MM.1S (cell line): ENCODE measurements around the gene VPS45.
"Not testable (repeated sequence)": the region's sequence is repeated elsewhere in the genome, so short reads cannot be mapped to it uniquely, and the experiment has no call there.

Experiments used
- DNase-seq: peaks from one replicate; pipeline ENCODE4 v3.0.0-alpha.2; 2015
- H2AFZ ChIP-seq: fragments of 300-600 bp; sonication (generic); 2 replicates; pipeline ENCODE4 v1.6.0; 2016; ENCODE audit warnings: antibody characterized with exemption, low read length
- H3F3A ChIP-seq: fragments of 300-600 bp; sonication (generic); 2 replicates; pipeline ENCODE4 v1.6.1; 2016; ENCODE audit warnings: mild to moderate bottlenecking, antibody characterized with exemption, low read length, moderate library complexity, mixed read lengths; ENCODE audit not compliant: insufficient read depth
- H3K27ac ChIP-seq: fragments of 300-600 bp; sonication (generic); 2 replicates; pipeline ENCODE4 v1.5.1; 2016; ENCODE audit warnings: mild to moderate bottlenecking, low read length
- H3K27me3 ChIP-seq: fragments of 300-600 bp; sonication (generic); replicated peaks from 2 replicates; pipeline ENCODE4 v1.6.0; 2016; ENCODE audit warnings: low read length; ENCODE audit not compliant: insufficient read depth
- H3K36me3 ChIP-seq: fragments of 300-600 bp; sonication (generic); replicated peaks from 2 replicates; pipeline ENCODE4 v1.6.1; 2016; ENCODE audit warnings: mild to moderate bottlenecking, low read length, mixed read lengths; ENCODE audit not compliant: insufficient read depth
- H3K4me1 ChIP-seq: fragments of 300-600 bp; sonication (generic); 2 replicates; pipeline ENCODE4 v1.6.1; 2016; ENCODE audit warnings: low read length, mixed read lengths
- H3K4me2 ChIP-seq: fragments of 300-600 bp; sonication (generic); 2 replicates; pipeline ENCODE4 v1.6.0; 2016; ENCODE audit warnings: low read depth, low read length
- H3K4me3 ChIP-seq: fragments of 300-600 bp; sonication (generic); 2 replicates; pipeline ENCODE4 v1.5.1; 2016; ENCODE audit warnings: low read length, mixed read lengths
- H3K79me2 ChIP-seq: fragments of 300-600 bp; sonication (generic); 2 replicates; pipeline ENCODE4 v1.6.1; 2016; ENCODE audit warnings: mixed run types, low read length, mixed read lengths
- H3K9ac ChIP-seq: fragments of 300-600 bp; sonication (generic); 2 replicates; pipeline ENCODE4 v1.6.1; 2016; ENCODE audit warnings: low read length, mixed read lengths
- H3K9me2 ChIP-seq: fragments of 300-600 bp; sonication (generic); replicated peaks from 2 replicates; pipeline ENCODE4 v1.6.1; 2016; ENCODE audit warnings: mild to moderate bottlenecking, low read length, mixed read lengths; ENCODE audit not compliant: insufficient read depth
- H3K9me3 ChIP-seq: fragments of 300-600 bp; sonication (generic); replicated peaks from 2 replicates; pipeline ENCODE4 v1.6.1; 2016; ENCODE audit warnings: mild to moderate bottlenecking, low read length, mixed read lengths; ENCODE audit not compliant: insufficient read depth
- H4K20me1 ChIP-seq: fragments of 300-600 bp; sonication (generic); 2 replicates; pipeline ENCODE4 v1.6.1; 2016; ENCODE audit warnings: mild to moderate bottlenecking, low read length, moderate library complexity, mixed read lengths; ENCODE audit not compliant: insufficient read depth
- EZH2 ChIP-seq: fragments of 300-600 bp; sonication (generic); optimal IDR thresholded peaks from 2 replicates; pipeline ENCODE3; 2017; ENCODE audit warnings: low read depth, mild to moderate bottlenecking, antibody characterized with exemption, low read length, mixed read lengths
- EZH2phosphoT487 ChIP-seq: fragments of 300-600 bp; sonication (generic); IDR thresholded peaks from 2 replicates; pipeline ENCODE4 v1.6.1; 2018; ENCODE audit warnings: antibody characterized with exemption, low read length
- TF ChIP-seq, protein P1 (sequence below): fragments of 300-600 bp; sonication (generic); IDR thresholded peaks from 2 replicates; pipeline ENCODE4 v1.5.1; 2016; ENCODE audit warnings: antibody characterized with exemption, low read length, mixed read lengths

Gene VPS45

DNA sequence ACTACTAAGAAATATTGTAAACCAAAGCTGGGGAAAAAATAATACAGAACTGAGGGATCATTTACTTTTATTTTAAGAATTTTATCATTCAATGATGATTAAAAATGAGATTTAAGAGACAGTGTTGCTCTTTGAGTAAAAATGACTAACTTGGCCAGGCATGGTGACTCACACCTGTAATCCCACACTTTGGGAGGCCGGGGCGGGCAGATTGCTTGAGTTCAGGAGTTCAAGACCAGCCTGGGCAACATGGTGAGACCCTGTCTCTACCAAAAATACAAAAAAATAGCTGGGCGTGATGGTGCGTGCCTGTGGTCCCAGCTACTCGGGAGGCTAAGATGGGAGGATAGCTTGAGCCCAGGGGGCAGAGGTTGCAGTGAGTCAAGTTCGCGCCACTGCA is 60.3 kb downstream of the VPS45 start:
- Histone ChIP-seq H3K4me2 (no peak overlapping the region), H2AFZ (no peak overlapping the region), H3K27ac (no peak overlapping the region), H3K79me2 (no peaks in the 10 kb centered on the region), H3K9me3 (no peaks in the 10 kb centered on the region), H3K4me3 (no peak overlapping the region), H3F3A (no peaks in the 10 kb centered on the region), H3K27me3 (no peaks in the 10 kb centered on the region), H4K20me1 (no peaks in the 10 kb centered on the region), H3K9ac (no peak overlapping the region), H3K9me2 (no peaks in the 10 kb centered on the region), H3K4me1 (no peaks in the 10 kb centered on the region), H3K36me3 (no peaks in the 10 kb centered on the region)
- TF ChIP-seq EZH2phosphoT487: no peak
- TF ChIP-seq, protein P1, sequence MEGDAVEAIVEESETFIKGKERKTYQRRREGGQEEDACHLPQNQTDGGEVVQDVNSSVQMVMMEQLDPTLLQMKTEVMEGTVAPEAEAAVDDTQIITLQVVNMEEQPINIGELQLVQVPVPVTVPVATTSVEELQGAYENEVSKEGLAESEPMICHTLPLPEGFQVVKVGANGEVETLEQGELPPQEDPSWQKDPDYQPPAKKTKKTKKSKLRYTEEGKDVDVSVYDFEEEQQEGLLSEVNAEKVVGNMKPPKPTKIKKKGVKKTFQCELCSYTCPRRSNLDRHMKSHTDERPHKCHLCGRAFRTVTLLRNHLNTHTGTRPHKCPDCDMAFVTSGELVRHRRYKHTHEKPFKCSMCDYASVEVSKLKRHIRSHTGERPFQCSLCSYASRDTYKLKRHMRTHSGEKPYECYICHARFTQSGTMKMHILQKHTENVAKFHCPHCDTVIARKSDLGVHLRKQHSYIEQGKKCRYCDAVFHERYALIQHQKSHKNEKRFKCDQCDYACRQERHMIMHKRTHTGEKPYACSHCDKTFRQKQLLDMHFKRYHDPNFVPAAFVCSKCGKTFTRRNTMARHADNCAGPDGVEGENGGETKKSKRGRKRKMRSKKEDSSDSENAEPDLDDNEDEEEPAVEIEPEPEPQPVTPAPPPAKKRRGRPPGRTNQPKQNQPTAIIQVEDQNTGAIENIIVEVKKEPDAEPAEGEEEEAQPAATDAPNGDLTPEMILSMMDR: no peak
- TF ChIP-seq EZH2: no peak
- DNase-seq: no peak

DNA sequence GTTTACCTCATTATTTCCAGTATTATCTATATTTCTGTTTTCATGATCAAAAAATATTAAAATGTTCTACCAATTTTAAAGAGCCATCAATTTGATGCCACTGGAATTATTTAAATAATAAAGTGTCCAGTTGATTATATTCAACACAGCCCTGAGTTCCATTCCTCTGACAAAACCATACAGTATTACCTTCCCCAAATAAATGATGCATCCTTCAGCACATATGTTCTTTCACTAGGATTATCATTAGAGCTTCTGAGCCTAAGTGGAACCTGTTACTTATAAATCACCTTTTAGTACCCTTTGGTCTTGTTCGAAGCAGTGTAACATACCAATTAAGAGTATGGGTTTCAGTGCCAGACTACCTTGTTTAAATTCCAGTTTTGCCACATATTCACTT is 64.8 kb downstream of the VPS45 start:
- Histone ChIP-seq H3K4me1 (no peaks in the 10 kb centered on the region), H3K9ac (no peak overlapping the region)

DNA sequence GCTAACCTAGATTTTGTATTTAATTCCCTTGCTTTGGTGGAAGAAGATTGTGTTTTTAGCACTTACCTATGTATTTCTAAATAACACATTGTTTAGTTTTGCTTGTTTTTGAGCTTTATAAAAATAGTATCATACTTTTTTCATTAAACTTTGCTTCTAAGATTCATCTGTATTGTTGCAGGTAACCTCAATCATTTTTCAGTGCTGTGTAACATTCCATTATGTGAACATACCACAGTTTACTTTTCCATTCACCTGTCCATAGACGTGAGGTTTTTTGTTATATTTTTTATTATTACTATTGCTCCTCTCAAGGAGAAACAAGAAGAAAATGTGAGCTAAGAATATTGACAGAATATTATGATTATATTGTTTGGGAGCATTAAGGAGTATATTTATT is 67.0 kb downstream of the VPS45 start:
- H3K9me2 ChIP-seq: no peaks in the 10 kb centered on the region
- H3K27ac ChIP-seq: no peak overlapping the region
- H4K20me1 ChIP-seq: no peaks in the 10 kb centered on the region
- no peaks in the 10 kb centered on the region for H3K9me3 ChIP-seq
- no peak overlapping the region for H3K4me3 ChIP-seq
- DNase-seq: no peak
- no peak overlapping the region for H2AFZ ChIP-seq
- H3F3A ChIP-seq: no peaks in the 10 kb centered on the region
- no peaks in the 10 kb centered on the region for H3K79me2 ChIP-seq
- no peaks in the 10 kb centered on the region for H3K4me1 ChIP-seq
- TF ChIP-seq, protein P1: no peak
- no peak for TF ChIP-seq EZH2phosphoT487
- no peak overlapping the region for H3K4me2 ChIP-seq
- H3K27me3 ChIP-seq: no peaks in the 10 kb centered on the region
- no peak overlapping the region for H3K9ac ChIP-seq
- H3K36me3 ChIP-seq: no peaks in the 10 kb centered on the region

More for the DNA sequence above, 64.8 kb downstream of the VPS45 start:
- Histone ChIP-seq H3K9me2 (no peaks in the 10 kb centered on the region), H3F3A (no peaks in the 10 kb centered on the region), H3K4me2 (no peak overlapping the region), H3K36me3 (no peaks in the 10 kb centered on the region), H3K79me2 (no peaks in the 10 kb centered on the region), H3K27ac (no peak overlapping the region), H4K20me1 (no peaks in the 10 kb centered on the region), H3K9me3 (no peaks in the 10 kb centered on the region), H3K27me3 (no peaks in the 10 kb centered on the region), H3K4me3 (no peak overlapping the region), H2AFZ (no peak overlapping the region)
- DNase-seq: no peak
- TF ChIP-seq EZH2 (no peak), EZH2phosphoT487 (no peak)
- TF ChIP-seq, protein P1: no peak

DNA sequence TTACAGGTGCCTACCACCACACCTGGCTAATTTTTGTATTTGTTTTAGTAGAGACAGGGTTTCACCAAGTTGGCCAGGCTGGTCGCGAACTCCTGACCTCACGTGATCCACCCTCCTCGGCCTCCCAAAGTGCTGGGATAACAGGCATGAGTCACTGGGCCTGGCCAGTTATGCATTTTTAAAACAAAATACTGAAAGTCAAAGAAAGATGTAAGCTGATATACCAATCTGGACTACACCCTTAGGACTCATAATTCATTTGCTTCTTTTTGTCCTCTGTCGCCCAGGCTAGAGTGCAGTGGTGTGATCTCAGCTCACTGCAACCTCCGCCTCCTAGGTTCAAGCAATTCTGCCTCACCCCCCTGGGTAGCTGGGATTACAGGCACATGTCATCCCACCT is 67.8 kb downstream of the VPS45 start:
- H3F3A ChIP-seq, H3K4me3 ChIP-seq, H3K36me3 ChIP-seq, H3K4me2 ChIP-seq, DNase-seq, H3K9me2 ChIP-seq, H3K9ac ChIP-seq, H2AFZ ChIP-seq, H3K27me3 ChIP-seq, H3K9me3 ChIP-seq, H4K20me1 ChIP-seq, H3K4me1 ChIP-seq, H3K79me2 ChIP-seq, H3K27ac ChIP-seq: not testable (repeated sequence)
